Spleen (tissue), 7 donors: Measurements from ENCODE around the gene ANXA11.

ENCODE experiments used
- CTCF ChIP-seq, 11 experiments: fragments of 200-600 bp in 7 of 11; fragments of 450-650 bp in 4 of 11; sonication (generic) in 4 of 11; IDR thresholded peaks in 8 of 11; conservative IDR thresholded peaks in 3 of 11; 1 replicate in 7 of 11; 2 replicates in 4 of 11; pipeline versions ENCODE4 v1.4.0 to v1.8.0; 2016 to 2021; ENCODE audit warnings: antibody characterized with exemption in 11 of 11, inconsistent platforms in 4 of 11, mild to moderate bottlenecking in 1 of 11
- POLR2A ChIP-seq, 3 donors: fragments of 450-650 bp; IDR thresholded peaks; one replicate each; pipeline ENCODE4 v1.5.1; 2017; ENCODE audit warnings: antibody characterized with exemption in 3 of 3, mild to moderate bottlenecking in 1 of 3
- POLR2AphosphoS5 ChIP-seq, 3 donors: sonication (generic); formaldehyde crosslinking; IDR thresholded peaks; one replicate each; pipeline ENCODE4 v1.5.1; 2017; ENCODE audit warnings: antibody characterized with exemption in 3 of 3
- donor health status: DM: no; HTN: no; CAD: no; lungs with moderate emphysema.
- donor health status: DM: no; HTN: no; CAD: no.
- donor health status: DM: no; HTN: no; CAD: no.

GRCh38 chr10:80148166-80148805 lies 57.1 kb downstream of the ANXA11 start:
- TF ChIP-seq CTCF (IDR thresholded peaks at IDR 0.05 in 8 of 11, conservative IDR thresholded peaks at IDR 0.05 in 3 of 11): no peak
- no peak for TF ChIP-seq POLR2A (IDR thresholded peaks at IDR 0.05)
- TF ChIP-seq POLR2AphosphoS5 (IDR thresholded peaks at IDR 0.05): peak in 1 of 3 donors; percentile 24
